IPS-20b (cell line): ENCODE results near the gene ANAPC1.
A peak's percentile ranks its signal among the peaks of the same experiment; 100 is the strongest.
"Not testable (repeated sequence)": the region's sequence is repeated elsewhere in the genome, so short reads cannot be mapped to it uniquely, and the experiment has no call there.

Experiments
- H3K27ac ChIP-seq: one replicate; pipeline ENCODE4 v1.5.1; 2013; ENCODE audit warnings: low read length
- H3K27me3 ChIP-seq: 2 replicates; pipeline ENCODE4 v1.6.1; 2013; ENCODE audit warnings: mild to moderate bottlenecking, low read length, inconsistent platforms; ENCODE audit not compliant: insufficient read depth
- H3K36me3 ChIP-seq: 2 replicates; pipeline ENCODE4 v1.6.1; 2013; ENCODE audit warnings: low read depth, mild to moderate bottlenecking, inconsistent platforms, low read length, moderate library complexity; ENCODE audit not compliant: insufficient read depth
- H3K4me1 ChIP-seq: 2 replicates; pipeline ENCODE4 v1.6.1; 2013; ENCODE audit warnings: mild to moderate bottlenecking, control low read depth, inconsistent platforms, low read length, moderate library complexity; ENCODE audit not compliant: insufficient read depth
- H3K4me3 ChIP-seq: 2 replicates; pipeline ENCODE4 v1.5.1; 2013; ENCODE audit warnings: mild to moderate bottlenecking, low read length, inconsistent platforms
- H3K9ac ChIP-seq: 2 replicates; pipeline ENCODE4 v1.6.1; 2013; ENCODE audit warnings: low read depth, mild to moderate bottlenecking, inconsistent platforms, low read length, moderate library complexity
- H3K9me3 ChIP-seq: 2 replicates; pipeline ENCODE4 v1.6.1; 2013; ENCODE audit warnings: mild to moderate bottlenecking, low read depth, low read length, inconsistent platforms; ENCODE audit not compliant: insufficient read depth

Gene ANAPC1

DNA sequence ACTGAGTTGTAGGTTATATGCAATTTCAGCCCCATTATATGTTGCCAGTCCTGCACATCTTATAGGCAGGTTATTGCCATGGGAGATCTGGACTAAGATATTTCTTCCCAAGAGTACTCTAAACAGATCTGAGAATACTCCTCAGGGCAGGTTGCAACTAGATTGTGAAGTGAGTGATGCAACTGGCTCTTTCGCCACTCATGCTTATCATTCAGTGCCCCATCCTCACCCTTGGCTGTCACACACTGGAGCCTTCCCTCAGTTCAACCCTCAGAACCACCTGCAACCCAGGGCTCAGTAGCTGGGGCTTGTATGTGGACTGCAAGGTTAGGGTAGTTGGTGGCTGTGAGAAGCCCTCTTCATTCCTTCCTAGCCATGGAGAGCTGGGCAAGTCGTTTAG lies 28.6 kb upstream of the ANAPC1 start:
- H3K9me3 ChIP-seq, result no peaks in the 10 kb centered on the region
- H3K9ac ChIP-seq, result no peak overlapping the region
- H3K4me1 ChIP-seq, result peaks cover 7% of the 10 kb centered on the region; the same call in 1 of the 2 replicates
- no peaks in the 10 kb centered on the region for H3K36me3 ChIP-seq
- H3K27ac ChIP-seq, result no peak overlapping the region
- H3K27me3 ChIP-seq, result no peaks in the 10 kb centered on the region
- H3K4me3 ChIP-seq, result no peak overlapping the region

DNA sequence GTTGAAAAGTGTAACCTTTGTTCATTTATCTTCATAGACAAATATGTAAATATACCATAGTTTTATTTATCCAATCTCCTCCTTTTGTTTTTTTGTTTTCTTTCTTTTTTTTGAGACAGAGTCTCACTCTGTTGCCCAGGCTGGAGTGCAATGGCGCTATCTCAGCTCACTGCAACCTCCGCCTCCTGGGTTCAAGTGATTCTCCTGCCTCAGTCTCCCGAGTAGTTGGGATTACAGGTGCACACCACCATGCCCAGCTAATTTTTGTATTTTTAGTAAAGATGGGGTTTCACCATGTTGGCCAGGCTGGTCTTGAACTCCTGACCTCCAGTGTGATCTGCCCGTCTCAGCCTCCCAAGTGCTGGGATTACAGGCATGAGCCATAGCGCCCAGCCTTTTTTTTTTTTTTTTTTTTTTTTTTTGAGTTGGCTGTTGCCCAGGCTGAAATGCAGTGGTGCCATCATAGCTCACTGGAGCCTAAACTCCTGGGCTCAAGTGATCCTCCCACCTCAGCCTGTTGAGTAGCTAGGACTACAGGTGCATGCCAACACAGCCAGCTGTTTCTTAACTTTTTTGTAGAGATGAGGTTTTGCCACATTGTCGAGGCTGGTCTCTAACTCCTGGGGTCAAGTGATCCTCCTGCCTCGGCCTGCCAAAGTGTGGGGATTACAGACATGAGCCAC lies 27.4 kb upstream of the ANAPC1 start:
- H3K4me1 ChIP-seq, H3K27ac ChIP-seq, H3K36me3 ChIP-seq, H3K9me3 ChIP-seq, H3K9ac ChIP-seq, H3K4me3 ChIP-seq, H3K27me3 ChIP-seq: not testable (repeated sequence)

DNA sequence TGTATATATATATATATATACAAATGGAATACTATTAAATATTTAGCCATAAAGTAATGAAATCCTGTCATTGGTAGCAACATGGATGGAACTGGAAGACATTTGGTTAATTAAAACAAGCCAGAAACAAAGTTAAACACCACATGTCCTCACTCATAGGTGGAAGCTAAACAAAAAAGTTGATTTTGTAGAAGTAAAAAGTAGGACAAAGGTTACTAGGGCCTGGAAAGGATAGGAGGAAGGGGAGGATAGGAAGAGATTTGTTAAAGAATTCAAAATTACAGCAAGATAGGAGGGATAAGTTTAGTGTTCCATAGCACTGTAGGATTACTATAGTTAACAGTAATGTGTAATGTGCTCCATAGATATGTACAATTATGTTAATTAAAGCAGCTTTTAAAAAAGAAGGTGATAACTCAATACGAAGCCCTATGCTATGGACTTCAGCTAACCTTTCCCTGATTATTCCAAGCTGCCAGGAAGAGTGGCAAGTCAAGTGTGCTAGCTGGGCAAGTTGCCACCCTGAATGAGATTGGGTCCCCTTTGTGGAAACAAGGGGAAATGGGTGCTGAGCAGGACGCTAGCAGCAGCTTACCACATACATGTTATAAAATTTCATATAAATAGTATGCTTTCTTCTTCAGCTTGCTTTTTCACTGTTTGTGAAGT lies 26.8 kb upstream of the ANAPC1 start:
- H3K9me3 ChIP-seq, result no peaks in the 10 kb centered on the region
- peaks cover 12% of the 10 kb centered on the region; the same call in 1 of the 2 replicates for H3K4me1 ChIP-seq
- no peak overlapping the region for H3K27ac ChIP-seq
- no peak overlapping the region for H3K9ac ChIP-seq
- no peaks in the 10 kb centered on the region for H3K36me3 ChIP-seq
- H3K4me3 ChIP-seq, result no peak overlapping the region
- H3K27me3 ChIP-seq, result no peaks in the 10 kb centered on the region

DNA sequence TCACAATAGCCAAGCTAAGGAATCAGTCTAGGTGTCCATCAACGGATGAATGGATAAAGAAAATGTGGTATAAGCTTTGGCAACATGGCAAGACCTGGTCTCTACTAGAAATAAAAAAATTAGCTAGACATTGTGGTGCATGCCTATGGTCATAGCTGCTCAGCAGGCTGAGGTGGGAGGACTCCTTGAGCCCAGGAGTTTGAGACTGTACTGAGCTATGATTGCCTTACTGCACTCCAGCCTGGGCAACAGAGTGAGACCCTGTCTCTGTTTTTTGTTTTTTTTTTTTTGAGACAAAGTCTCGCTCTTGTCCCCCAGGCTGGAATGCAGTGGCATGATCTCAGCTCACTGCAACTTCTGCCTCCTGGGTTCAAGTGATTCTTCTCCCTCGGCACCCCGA lies 26.0 kb upstream of the ANAPC1 start:
- not testable (repeated sequence) for H3K9me3 ChIP-seq, H3K27me3 ChIP-seq, H3K36me3 ChIP-seq, H3K4me3 ChIP-seq, H3K9ac ChIP-seq, H3K27ac ChIP-seq
- peaks cover 12% of the 10 kb centered on the region; the same call in 1 of the 2 replicates for H3K4me1 ChIP-seq

DNA sequence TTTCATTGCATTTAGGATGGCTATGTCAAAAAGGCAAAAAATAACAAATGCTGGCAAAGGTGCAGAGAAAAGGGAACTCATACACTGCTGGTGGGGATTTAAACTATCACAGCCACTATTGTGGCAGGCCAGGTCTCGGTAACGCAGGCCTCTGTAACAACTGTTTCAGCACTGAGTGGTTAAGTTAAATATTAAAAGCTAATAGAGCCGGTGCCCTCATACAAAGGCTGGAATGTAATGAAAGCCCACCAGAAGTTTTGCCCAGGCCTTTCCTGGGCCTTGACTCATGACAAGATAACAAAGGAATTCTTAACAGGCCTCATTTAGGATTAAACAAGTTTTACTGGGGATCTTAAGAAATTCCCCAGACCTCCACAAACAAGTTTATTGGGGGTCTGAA lies 25.1 kb upstream of the ANAPC1 start:
- Histone ChIP-seq H3K4me1 (peaks cover 12% of the 10 kb centered on the region; the same call in 1 of the 2 replicates), H3K9ac (no peak overlapping the region), H3K9me3 (no peaks in the 10 kb centered on the region), H3K27me3 (no peaks in the 10 kb centered on the region), H3K4me3 (no peak overlapping the region), H3K36me3 (no peaks in the 10 kb centered on the region), H3K27ac (no peak overlapping the region)

DNA sequence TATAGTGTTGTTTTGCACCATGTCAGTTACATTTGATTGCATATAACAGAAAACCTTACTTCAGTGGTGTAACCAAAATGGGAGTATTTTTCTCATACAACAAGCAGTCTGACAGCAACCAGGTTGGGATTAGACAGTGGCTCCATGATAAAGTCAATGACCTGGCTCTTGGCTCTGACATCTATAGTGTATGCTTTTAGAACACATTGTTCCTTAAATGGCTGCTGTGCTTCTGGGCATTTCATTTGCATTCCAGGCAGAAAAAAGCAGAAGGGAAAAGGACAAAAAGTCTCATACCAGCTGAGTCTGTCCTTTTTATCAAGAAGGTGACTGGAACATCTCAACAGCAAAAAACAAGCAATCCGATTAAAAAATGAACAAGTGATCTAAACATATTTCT lies 24.6 kb upstream of the ANAPC1 start:
- Histone ChIP-seq H3K4me3 (no peak overlapping the region), H3K27ac (no peak overlapping the region), H3K36me3 (no peaks in the 10 kb centered on the region), H3K9ac (no peak overlapping the region), H3K27me3 (no peaks in the 10 kb centered on the region), H3K9me3 (no peaks in the 10 kb centered on the region), H3K4me1 (peaks cover 17% of the 10 kb centered on the region; the same call in 1 of the 2 replicates)

DNA sequence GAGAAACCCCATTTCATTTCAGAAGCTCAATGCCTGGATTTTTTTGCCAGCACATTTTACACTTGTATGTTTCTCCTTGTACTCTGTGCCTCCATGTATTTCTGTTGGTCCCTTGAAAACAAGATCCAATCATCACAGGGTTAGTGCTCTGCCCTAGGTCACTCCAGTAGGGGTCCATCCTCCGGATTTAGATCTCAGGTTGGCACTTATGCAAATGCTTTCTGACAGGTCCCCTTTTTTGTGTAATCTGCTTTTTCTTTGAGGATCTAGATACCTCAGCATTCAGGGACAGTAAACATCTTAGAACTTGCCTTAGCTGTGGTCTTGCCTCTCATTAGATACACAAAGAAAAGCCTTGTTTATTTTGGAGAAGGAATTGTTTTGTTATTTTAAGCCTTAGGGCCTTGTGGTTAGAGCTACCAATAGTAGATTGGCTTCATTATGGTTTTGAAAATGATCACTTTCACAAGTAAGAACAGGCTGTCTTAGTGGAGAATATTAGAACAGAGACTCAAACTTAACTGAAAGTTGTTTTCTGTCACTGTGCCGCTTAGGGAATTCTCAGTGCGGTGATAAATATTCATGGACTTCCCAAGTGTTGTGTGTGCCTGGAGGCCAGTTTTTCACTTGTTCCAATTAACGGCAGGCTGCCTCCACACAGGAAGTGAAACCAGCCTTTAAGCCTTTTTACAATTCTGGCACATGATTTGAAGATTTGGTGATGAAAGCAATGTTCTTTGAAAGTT lies 22.2 kb upstream of the ANAPC1 start:
- H3K27me3 ChIP-seq, result peaks cover under 1% of the 10 kb centered on the region; the same call in 1 of the 2 replicates
- no peaks in the 10 kb centered on the region for H3K9me3 ChIP-seq
- no peak overlapping the region for H3K9ac ChIP-seq
- no peak overlapping the region for H3K27ac ChIP-seq
- H3K36me3 ChIP-seq, result no peaks in the 10 kb centered on the region
- peaks cover 23% of the 10 kb centered on the region; the same call in 1 of the 2 replicates for H3K4me1 ChIP-seq
- no peak overlapping the region for H3K4me3 ChIP-seq

DNA sequence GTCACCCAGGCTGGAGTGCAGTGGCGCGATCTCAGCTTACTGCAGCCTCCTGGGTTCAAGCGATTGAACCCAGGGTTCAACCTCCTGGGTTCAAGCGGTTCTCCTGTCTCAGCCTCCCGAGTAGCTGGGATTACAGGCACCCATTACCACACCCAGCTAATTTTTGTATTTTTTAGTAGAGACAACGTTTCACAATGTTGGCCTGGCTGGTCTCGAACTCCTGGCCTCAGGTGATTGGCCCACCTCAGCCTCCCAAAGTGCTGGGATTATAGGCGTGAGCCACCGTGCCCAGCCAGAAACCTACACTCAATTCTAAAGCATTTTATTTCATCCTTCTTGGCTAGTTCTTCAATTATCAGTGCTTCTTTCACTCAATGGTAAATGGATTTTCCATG lies 21.5 kb upstream of the ANAPC1 start:
- not testable (repeated sequence) for H3K27ac ChIP-seq, H3K9me3 ChIP-seq

DNA sequence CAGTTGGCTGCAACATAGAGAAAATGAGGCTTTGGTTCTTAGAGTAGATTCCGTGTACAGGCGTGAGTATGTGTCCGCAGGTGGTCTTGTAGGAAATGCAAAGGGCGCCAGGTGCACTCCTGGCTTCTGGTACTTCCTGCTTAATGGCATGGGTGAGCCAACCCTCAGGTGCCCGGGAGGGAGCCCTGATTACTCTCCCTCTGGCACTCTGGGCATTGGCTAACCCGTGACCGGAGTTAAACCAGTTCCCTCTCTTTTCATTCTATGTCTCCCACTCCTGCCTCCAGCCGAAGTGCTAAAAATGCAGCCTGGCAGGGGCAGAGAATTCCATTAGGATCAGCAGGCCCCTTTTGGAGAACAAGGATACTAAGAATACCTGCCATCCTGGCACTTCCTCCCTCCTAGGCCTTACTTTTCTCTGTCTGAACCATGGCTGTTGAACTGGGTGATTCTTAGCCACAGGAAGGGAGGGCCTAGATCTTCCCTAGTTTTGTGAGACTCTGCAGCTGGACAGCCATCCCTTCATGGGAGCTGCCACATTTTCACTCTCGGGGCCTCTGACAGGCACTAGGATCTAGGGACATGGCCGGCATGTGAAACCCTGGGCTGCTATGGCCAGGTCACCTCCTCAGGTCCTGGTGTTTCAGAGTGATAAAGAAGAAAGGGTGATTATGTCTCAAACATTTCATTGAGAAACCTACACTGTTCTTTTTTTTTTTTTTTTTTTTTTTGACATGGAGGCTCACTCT lies 20.9 kb upstream of the ANAPC1 start:
- Histone ChIP-seq H3K4me1 (peaks cover 26% of the 10 kb centered on the region; the same call in 1 of the 2 replicates), H3K9me3 (no peaks in the 10 kb centered on the region), H3K36me3 (no peaks in the 10 kb centered on the region), H3K27me3 (peaks cover 13% of the 10 kb centered on the region), H3K27ac (no peak overlapping the region), H3K4me3 (no peak overlapping the region), H3K9ac (no peak overlapping the region)

More for the DNA sequence above, 21.5 kb upstream of the ANAPC1 start:
- H3K27me3 ChIP-seq, H3K36me3 ChIP-seq, H3K9ac ChIP-seq, H3K4me3 ChIP-seq: not testable (repeated sequence)
- H3K4me1 ChIP-seq, result peaks cover 23% of the 10 kb centered on the region; the same call in 1 of the 2 replicates

DNA sequence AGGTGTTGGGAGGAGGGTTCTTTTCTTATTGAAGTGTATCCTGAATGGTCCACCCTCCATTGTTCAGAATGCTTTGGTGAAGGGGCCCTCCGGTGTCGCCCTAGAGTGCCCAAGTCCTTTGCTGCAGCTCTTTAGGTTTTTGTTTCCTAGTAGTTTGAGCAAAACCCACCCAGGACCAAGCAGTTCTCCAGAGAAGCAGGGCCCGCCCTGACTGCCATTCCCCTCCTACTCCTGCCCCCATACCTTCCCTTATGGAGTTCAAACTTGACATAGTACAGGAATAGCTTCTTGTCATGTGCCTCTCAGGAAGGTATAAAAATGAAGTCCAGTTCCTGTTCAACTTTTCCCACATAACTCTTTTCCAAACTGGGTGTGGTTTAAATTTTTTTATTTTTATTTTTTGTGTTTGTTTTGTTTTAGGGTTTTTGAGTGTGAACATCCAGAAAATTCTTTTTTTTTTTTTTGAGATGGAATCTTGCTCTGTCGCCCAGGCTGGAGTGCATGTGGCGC lies 20.0 kb upstream of the ANAPC1 start:
- no peak overlapping the region for H3K9ac ChIP-seq
- peaks cover 22% of the 10 kb centered on the region for H3K27me3 ChIP-seq
- H3K4me3 ChIP-seq, result 0 out of 2 replicates have a peak overlapping the region, but pooled peaks have one; percentile 32
- H3K9me3 ChIP-seq, result no peaks in the 10 kb centered on the region
- no peaks in the 10 kb centered on the region for H3K36me3 ChIP-seq
- no peak overlapping the region for H3K27ac ChIP-seq
- H3K4me1 ChIP-seq, result peaks cover 27% of the 10 kb centered on the region; the same call in 1 of the 2 replicates

DNA sequence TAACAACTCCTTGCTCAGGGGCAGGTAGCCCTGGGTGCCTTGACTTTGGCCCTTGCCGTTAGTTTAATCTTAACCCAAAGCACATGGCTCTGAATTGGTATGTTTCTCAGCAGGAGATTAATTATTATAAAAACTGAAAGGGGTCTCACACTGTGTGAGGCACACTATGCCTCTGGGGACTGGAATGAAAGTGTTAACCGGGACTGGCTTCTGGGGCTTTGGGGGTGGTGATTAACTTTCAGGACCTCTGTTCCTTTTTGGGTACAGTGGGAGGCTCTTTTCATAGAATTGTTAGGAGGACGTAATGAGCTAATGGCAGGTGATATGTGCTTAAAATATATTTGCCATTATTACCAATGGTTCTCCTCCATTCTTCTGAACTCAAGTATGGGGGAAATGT lies 19.5 kb upstream of the ANAPC1 start:
- Histone ChIP-seq H3K4me3 (peak overlapping the region; percentile 32; the same call in 1 of the 2 replicates), H3K27me3 (peaks cover 26% of the 10 kb centered on the region), H3K4me1 (peaks cover 24% of the 10 kb centered on the region; the same call in 1 of the 2 replicates), H3K9me3 (no peaks in the 10 kb centered on the region), H3K27ac (no peak overlapping the region), H3K9ac (no peak overlapping the region), H3K36me3 (no peaks in the 10 kb centered on the region)
